Muscle of leg (tissue), 11 donors: ENCODE results near the gene SPDYE3. TPM values are rescaled to one million over a fixed set of nuclear protein-coding genes. Genes with fewer than 3 reads are reported as not detected.
"Not testable (repeated sequence)": the region's sequence is repeated elsewhere in the genome, so short reads cannot be mapped to it uniquely, and the experiment has no call there.

Experiments used
- DNase-seq: peaks from one replicate; pipeline ENCODE4 v3.0.0; 2013
- H3K27ac ChIP-seq: one replicate; pipeline ENCODE4 v1.5.1; 2013; ENCODE audit warnings: mild to moderate bottlenecking, low read length, control low read depth
- H3K27me3 ChIP-seq: one replicate; pipeline ENCODE4 v1.6.1; 2013; ENCODE audit warnings: low read length; ENCODE audit not compliant: control insufficient read depth, insufficient read depth
- H3K36me3 ChIP-seq: one replicate; pipeline ENCODE4 v1.6.1; 2013; ENCODE audit warnings: low read length; ENCODE audit not compliant: control insufficient read depth, insufficient read depth
- H3K4me1 ChIP-seq: one replicate; pipeline ENCODE4 v1.6.1; 2013; ENCODE audit warnings: low read length; ENCODE audit not compliant: control insufficient read depth, insufficient read depth
- H3K4me3 ChIP-seq: one replicate; pipeline ENCODE4 v1.5.1; 2013; ENCODE audit warnings: low read length, control low read depth
- H3K9me3 ChIP-seq: replicated peaks from 2 replicates; pipeline ENCODE4 v1.6.1; 2013; ENCODE audit warnings: low read depth, low read length; ENCODE audit not compliant: control insufficient read depth
- WGBS: methylation state at CpG from one replicate; pipeline ENCODE4 v1.1.5; 2013; ENCODE audit warnings: missing lambda C conversion rate; ENCODE audit not compliant: insufficient coverage; 5-methylcytosine and 5-hydroxymethylcytosine counted together
- polyA plus RNA-seq, 8 donors: library from polyadenylated mRNA; unstranded; fragments of 120-200 nt; gene quantifications; one replicate each; pipeline versions ENCODE4 v1.2.1 to v1.2.3, GENCODE V29; 2013; ENCODE audit warnings: inconsistent platforms in 1 of 8, low replicate concordance in 1 of 8; ENCODE audit not compliant: insufficient read length in 8 of 8, insufficient read depth in 1 of 8
- total RNA-seq: library from RNA; stranded (reverse); fragments of 120-200 nt; gene quantifications from one replicate; pipeline ENCODE4 v1.2.4, GENCODE V29; 2013

Gene SPDYE3
- total and polyA plus RNA-seq, 9 donors = 4.0 to 6.2 (median 5.3) TPM; not detected in 1

DNA sequence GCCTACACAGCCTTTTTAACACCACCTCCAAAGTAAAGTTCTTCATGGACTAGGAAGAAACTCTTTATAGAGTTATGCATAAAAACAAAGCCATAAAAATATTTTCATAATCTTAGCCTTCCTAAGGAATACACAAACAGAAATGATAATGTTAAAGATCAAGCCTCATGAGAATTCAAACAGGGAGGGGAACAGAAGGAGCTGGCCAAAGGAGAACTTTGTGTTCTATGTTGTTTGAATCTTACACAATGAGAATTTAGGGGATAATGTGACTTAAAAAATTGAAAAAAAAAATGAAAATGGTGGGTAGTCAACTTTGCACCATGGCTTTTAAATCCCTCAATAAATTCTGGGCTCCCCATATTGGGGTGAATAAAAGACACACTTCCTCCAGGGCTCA, 41.3 kb downstream of the SPDYE3 start:
- H3K4me3 ChIP-seq = no peak overlapping the region
- no peak overlapping the region for H3K27ac ChIP-seq
- DNase-seq = no peak
- peaks cover 6% of the 10 kb centered on the region for H3K4me1 ChIP-seq
- H3K27me3 ChIP-seq = no peaks in the 10 kb centered on the region
- no peaks in the 10 kb centered on the region for H3K9me3 ChIP-seq
- H3K36me3 ChIP-seq = peaks cover 59% of the 10 kb centered on the region

DNA sequence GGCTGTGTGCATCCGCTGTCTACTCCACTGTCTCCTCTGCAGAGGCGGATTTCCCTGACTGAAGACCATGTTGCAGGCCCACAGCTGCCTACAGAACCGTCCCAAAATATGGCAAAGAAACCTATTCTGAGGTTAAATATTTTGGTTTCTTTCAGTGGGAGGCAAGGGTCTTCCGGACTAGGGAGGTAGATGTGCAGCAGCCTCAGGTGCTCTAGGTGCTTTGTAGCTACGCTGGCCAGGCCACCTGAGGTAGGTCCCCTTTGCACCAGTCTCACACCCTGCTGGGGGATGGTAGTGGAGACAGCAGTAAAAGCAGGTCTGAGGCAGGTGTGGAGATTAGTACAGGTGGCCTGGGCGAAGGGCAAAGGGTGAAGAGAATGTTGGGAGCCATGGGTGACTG, 42.3 kb downstream of the SPDYE3 start:
- peaks cover 66% of the 10 kb centered on the region for H3K36me3 ChIP-seq
- no peaks in the 10 kb centered on the region for H3K9me3 ChIP-seq
- no peak for DNase-seq
- 94% methylated on average over 6 of the region's 6 CpGs for WGBS
- no peaks in the 10 kb centered on the region for H3K27me3 ChIP-seq
- H3K4me3 ChIP-seq = no peak overlapping the region
- no peak overlapping the region for H3K27ac ChIP-seq
- H3K4me1 ChIP-seq = peaks cover 6% of the 10 kb centered on the region

GRCh38 chr7:100351657-100352058, 44.2 kb downstream of the SPDYE3 start:
- no peak overlapping the region for H3K27ac ChIP-seq
- 89% methylated on average over 3 of the region's 6 CpGs for WGBS

DNA sequence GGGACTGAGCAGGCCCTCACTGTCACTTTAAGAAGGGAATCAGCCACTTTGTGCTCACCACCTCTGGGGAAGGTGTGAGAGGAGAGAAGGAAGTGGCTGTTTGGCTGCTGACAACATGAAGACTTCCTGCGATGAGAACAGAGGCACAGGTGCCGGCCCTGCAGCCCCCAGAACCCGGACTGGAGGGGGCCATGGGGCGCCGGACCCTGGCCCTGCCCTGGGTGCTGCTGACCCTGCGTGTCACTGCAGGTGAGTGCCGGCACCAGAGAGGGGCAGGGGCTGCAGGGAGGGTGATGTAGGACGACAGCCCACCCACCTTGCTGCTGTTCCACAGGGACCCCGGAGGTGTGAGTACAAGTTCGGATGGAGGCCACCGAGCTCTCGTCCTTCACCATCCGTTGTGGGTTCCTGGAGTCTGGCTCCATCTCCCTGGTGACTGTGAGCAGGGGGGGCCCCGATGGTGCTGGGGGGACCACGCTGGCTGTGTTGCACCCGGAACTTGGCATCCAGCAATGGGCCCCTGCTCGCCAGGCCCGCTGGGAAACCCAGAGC, 44.8 kb downstream of the SPDYE3 start:
- peaks cover 73% of the 10 kb centered on the region for H3K36me3 ChIP-seq
- H3K4me1 ChIP-seq, DNase-seq, H3K27me3 ChIP-seq, H3K4me3 ChIP-seq, H3K27ac ChIP-seq, H3K9me3 ChIP-seq: not testable (repeated sequence)
- 76% methylated on average over 11 of the region's 18 CpGs for WGBS

More at GRCh38 chr7:100351657-100352058, 44.2 kb downstream of the SPDYE3 start:
- Histone ChIP-seq H3K4me1 (peaks cover 6% of the 10 kb centered on the region), H3K27me3 (no peaks in the 10 kb centered on the region), H3K4me3 (no peak overlapping the region), H3K9me3 (no peaks in the 10 kb centered on the region), H3K36me3 (peaks cover 74% of the 10 kb centered on the region)
- DNase-seq = no peak

GRCh38 chr7:100352984-100353684, 45.6 kb downstream of the SPDYE3 start:
- no peaks in the 10 kb centered on the region for H3K4me1 ChIP-seq
- no peak overlapping the region for H3K4me3 ChIP-seq
- no peaks in the 10 kb centered on the region for H3K9me3 ChIP-seq
- H3K27ac ChIP-seq = no peak overlapping the region
- no peak for DNase-seq
- WGBS = 87% methylated on average over 15 of the region's 16 CpGs
- H3K27me3 ChIP-seq = no peaks in the 10 kb centered on the region
- H3K36me3 ChIP-seq = peaks cover 75% of the 10 kb centered on the region

- no peaks in the 10 kb centered on the region for H3K4me1 ChIP-seq
- H3K4me3 ChIP-seq = no peak overlapping the region
- no peaks in the 10 kb centered on the region for H3K27me3 ChIP-seq
- H3K27ac ChIP-seq = no peak overlapping the region
- H3K9me3 ChIP-seq = no peaks in the 10 kb centered on the region
- DNase-seq = no peak
- H3K36me3 ChIP-seq = peaks cover 82% of the 10 kb centered on the region
- 89% methylated on average over 5 of the region's 6 CpGs for WGBS
Measured at GRCh38 chr7:100353685-100354330, 46.3 kb downstream of the SPDYE3 start.

DNA sequence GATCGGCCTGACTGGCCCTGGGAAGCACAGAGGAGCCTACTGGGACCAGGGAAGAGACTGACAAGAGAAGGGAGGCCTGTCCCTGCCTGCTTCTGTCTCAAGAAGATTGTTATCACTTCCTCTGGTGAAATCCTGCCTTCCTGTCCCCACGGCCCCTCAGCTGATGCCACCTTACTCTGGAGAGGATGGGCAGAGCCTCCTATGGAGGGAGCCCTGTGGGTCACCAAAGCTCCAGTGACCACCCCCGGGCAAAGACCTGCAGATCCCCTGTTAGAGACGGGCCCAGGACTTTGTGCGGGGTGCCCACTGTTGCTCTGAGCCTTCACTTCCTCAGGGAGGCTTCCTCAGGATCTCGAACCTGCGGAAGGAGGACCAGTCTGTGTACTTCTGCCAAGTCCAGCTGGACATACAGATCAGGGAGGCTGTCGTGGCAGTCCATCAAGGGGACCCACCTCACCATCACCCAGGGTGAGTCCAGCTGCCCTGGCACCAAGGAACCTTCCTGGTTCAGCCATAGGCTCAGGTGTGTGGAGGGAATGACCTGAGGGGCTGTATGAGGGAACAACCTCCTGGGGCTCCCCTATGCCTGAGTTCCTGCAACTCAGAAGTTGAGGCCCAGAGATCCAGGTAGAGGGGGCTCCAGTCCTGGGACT, 49.0 kb downstream of the SPDYE3 start:
- 84% methylated on average over 5 of the region's 8 CpGs for WGBS
- H3K9me3 ChIP-seq = no peaks in the 10 kb centered on the region
- no peak overlapping the region for H3K27ac ChIP-seq
- H3K27me3 ChIP-seq = no peaks in the 10 kb centered on the region
- peaks cover 86% of the 10 kb centered on the region for H3K36me3 ChIP-seq
- DNase-seq = no peak
- H3K4me1 ChIP-seq = no peaks in the 10 kb centered on the region
- no peak overlapping the region for H3K4me3 ChIP-seq

- Histone ChIP-seq H3K9me3 (no peaks in the 10 kb centered on the region), H3K27me3 (no peaks in the 10 kb centered on the region), H3K4me3 (no peak overlapping the region), H3K4me1 (no peaks in the 10 kb centered on the region), H3K27ac (no peak overlapping the region), H3K36me3 (peaks cover 88% of the 10 kb centered on the region)
- WGBS = 73% methylated on average over 2 of the region's 6 CpGs
- DNase-seq = no peak
Measured at GRCh38 chr7:100357131-100357561, 49.6 kb downstream of the SPDYE3 start.

DNA sequence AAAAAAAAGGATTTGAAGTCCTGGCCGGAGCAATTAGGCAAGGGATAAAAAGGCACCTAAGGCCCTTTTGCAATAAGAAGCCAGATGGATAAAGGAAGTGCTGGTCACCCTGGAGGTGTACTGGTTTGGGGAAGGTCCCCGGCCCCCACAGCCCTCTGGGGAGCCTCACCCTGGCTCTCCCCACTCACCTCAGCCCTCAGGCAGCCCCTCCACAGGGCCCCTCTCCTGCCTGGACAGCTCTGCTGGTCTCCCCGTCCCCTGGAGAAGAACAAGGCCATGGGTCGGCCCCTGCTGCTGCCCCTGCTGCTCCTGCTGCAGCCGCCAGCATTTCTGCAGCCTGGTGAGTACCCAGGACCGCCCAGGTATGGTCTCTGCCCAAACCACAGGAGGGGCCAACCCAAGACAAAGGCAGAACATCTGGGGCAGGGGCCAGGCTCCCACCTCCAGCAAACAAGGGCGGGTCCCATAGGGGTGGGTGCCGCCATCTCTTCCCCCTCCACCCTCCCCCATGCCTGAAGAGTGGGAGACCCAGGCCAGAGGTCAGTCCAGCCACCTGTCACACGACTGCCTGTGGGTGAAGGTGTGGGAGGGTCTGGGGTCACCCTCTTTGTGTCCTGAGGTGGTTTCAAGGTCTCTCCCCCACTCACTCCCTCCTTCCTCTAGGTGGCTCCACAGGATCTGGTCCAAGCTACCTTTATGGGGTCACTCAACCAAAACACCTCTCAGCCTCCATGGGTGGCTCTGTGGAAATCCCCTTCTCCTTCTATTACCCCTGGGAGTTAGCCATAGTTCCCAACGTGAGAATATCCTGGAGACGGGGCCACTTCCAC, 50.7 kb downstream of the SPDYE3 start, which contains the start of gene PILRB:
Gene PILRB (plus strand): TSS at position 91 of the 830 bp plus-strand sequence. CDS start 186 bp downstream, at position 277.
- H3K9me3 ChIP-seq = no peaks in the 10 kb centered on the region
- no peaks in the 10 kb centered on the region for H3K27me3 ChIP-seq
- H3K4me3 ChIP-seq = no peak within 1 kb of the TSS
- H3K4me1 ChIP-seq = no peaks in the 10 kb centered on the region
- H3K27ac ChIP-seq = no peak within 1 kb of the TSS
- DNase-seq = no peak
- 73% methylated on average over 6 of the region's 11 CpGs for WGBS
- H3K36me3 ChIP-seq = peaks cover 91% of the 10 kb centered on the region
